ENCODE results near the gene ATP11A. TPM values are rescaled to one million over a fixed set of nuclear protein-coding genes. Genes with fewer than 3 reads are reported as not detected.

The ATP11A gene
- total and polyA plus RNA-seq, 10 of the 15 experiments (the other 5 are each of a cell fraction or from before 2014, with no cell fraction given): 1.4 to 69.6 (median 14.4) TPM

GRCh38 chr13:112931028-112931934 is 241.4 kb downstream of the ATP11A start:
- Histone ChIP-seq H3K9me3 (replicated peaks; ENCODE audit: control insufficient read depth, insufficient read depth, low read length) (no peaks in the 10 kb centered on the region), H4K20me1 (ENCODE audit: control insufficient read depth, insufficient read depth) (no peaks in the 10 kb centered on the region), H3K27me3 (replicated peaks in 1 of 2; ENCODE audit: control insufficient read depth in 2 of 2, insufficient read depth in 2 of 2, low read length in 1 of 2) (peaks cover 0 to 2% of the 10 kb centered on the region in 2 experiments; a peak in 3 of 4 replicates), H3K27ac (ENCODE audit: control insufficient read depth, insufficient read depth) (no peak overlapping the region), H3K4me3 (no peak overlapping the region), H3K36me3 (ENCODE audit: control insufficient read depth in 2 of 2, insufficient read depth in 2 of 2, low read length in 1 of 2) (no peaks in the 10 kb centered on the region), H3K79me2 (ENCODE audit: control insufficient read depth, insufficient read depth, low read length) (no peaks in the 10 kb centered on the region), H3K9ac (ENCODE audit: control insufficient read depth, insufficient read depth, low read length) (no peak overlapping the region), H3K4me2 (ENCODE audit: control insufficient read depth, insufficient read depth) (no peak overlapping the region), H2AFZ (ENCODE audit: control insufficient read depth, low read depth, low read length) (no peak overlapping the region), H3K4me1 (ENCODE audit: control insufficient read depth, insufficient read depth, low read length) (no peaks in the 10 kb centered on the region)
- in situ Hi-C loops (cut with MboI) (no loop called here), intact Hi-C loops (cut with micrococcal nuclease; ENCODE audit: unreplicated experiment) (no loop called here)
- POLR2A ChIA-PET: no interaction called here
- RAD21 ChIA-PET (ENCODE audit: unreplicated experiment): interaction anchor here (0.5 kb wide), 1 partner anchor 654 kb away, joined by 3 read pairs; no protein-coding TSS in a partner anchor
- SMC1A ChIA-PET (ENCODE audit: uncharacterized antibody, unreplicated experiment): no interaction called here
- TF ChIP-seq, protein P1, sequence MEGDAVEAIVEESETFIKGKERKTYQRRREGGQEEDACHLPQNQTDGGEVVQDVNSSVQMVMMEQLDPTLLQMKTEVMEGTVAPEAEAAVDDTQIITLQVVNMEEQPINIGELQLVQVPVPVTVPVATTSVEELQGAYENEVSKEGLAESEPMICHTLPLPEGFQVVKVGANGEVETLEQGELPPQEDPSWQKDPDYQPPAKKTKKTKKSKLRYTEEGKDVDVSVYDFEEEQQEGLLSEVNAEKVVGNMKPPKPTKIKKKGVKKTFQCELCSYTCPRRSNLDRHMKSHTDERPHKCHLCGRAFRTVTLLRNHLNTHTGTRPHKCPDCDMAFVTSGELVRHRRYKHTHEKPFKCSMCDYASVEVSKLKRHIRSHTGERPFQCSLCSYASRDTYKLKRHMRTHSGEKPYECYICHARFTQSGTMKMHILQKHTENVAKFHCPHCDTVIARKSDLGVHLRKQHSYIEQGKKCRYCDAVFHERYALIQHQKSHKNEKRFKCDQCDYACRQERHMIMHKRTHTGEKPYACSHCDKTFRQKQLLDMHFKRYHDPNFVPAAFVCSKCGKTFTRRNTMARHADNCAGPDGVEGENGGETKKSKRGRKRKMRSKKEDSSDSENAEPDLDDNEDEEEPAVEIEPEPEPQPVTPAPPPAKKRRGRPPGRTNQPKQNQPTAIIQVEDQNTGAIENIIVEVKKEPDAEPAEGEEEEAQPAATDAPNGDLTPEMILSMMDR (IDR thresholded peaks at IDR 0.05 in 2 of 3, conservative IDR thresholded peaks at IDR 0.05 in 1 of 3; ENCODE audit: control insufficient read depth in 2 of 3, extremely low read depth in 1 of 3, insufficient read depth in 1 of 3, low read depth in 3 of 3, low read length in 3 of 3): peak; percentile 16 to 35 (median 25); a peak in 3 of 6 replicates
- TF ChIP-seq ZNF217 (IDR thresholded peaks at IDR 0.05) (no peak), CBX5 (IDR thresholded peaks at IDR 0.05; ENCODE audit: low read depth) (no peak)
- CTCF ChIA-PET: interaction anchor here (1.6 kb wide), 1 partner anchor 12 kb away, joined by 5 read pairs; no protein-coding TSS in a partner anchor
- ATAC-seq: peak; percentile 35; the same call in 1 of the 3 replicates
- DNase-seq (ENCODE audit: low read depth, low spot score): no peak
- no TSS peak for BruUV-seq (replicated peaks)
- WGBS (ENCODE audit: insufficient coverage, insufficient replicate concordance, low lambda C conversion rate, missing lambda C conversion rate): 48% methylated on average over 32 of the region's 32 CpGs
- no peak for FAIRE-seq

Measured in GM12878 (cell line).